ENCODE measurements around the gene RASGEF1C.

DNA sequence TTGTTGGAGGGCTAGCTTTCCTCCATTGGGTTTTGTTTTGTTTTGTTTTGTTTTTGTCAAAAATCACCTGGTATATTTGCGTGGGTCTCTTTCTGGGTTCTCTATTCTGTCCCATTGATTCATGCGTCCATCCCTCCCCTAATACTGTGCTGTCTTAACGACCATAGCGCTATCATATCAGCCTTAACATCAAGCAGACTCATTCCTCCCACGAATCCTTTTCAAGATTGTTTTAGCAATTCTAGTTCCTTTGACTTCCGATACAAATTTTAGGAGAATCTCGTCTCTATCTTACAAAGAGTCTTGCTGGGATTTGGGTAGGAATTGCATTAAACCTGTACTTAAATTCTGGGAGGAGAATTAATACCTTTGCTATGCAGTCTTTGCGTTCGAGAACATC is 106.4 kb downstream of the RASGEF1C start:
- TF ChIP-seq, protein P1, sequence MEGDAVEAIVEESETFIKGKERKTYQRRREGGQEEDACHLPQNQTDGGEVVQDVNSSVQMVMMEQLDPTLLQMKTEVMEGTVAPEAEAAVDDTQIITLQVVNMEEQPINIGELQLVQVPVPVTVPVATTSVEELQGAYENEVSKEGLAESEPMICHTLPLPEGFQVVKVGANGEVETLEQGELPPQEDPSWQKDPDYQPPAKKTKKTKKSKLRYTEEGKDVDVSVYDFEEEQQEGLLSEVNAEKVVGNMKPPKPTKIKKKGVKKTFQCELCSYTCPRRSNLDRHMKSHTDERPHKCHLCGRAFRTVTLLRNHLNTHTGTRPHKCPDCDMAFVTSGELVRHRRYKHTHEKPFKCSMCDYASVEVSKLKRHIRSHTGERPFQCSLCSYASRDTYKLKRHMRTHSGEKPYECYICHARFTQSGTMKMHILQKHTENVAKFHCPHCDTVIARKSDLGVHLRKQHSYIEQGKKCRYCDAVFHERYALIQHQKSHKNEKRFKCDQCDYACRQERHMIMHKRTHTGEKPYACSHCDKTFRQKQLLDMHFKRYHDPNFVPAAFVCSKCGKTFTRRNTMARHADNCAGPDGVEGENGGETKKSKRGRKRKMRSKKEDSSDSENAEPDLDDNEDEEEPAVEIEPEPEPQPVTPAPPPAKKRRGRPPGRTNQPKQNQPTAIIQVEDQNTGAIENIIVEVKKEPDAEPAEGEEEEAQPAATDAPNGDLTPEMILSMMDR (IDR thresholded peaks at IDR 0.05; ENCODE audit: insufficient read depth, low read length, poor library complexity, severe bottlenecking), result no peak
- TF ChIP-seq EZH2phosphoT487 (conservative IDR thresholded peaks at IDR 0.05; ENCODE audit: low read length), result no peak
